ENCODE data around the gene RAD51D. TPM values are rescaled to one million over a fixed set of nuclear protein-coding genes. Genes with fewer than 3 reads are reported as not detected.
"Not testable (repeated sequence)": the region's sequence is repeated elsewhere in the genome, so short reads cannot be mapped to it uniquely, and the experiment has no call there.

The RAD51D gene
- 10 to 100 TPM in 3 of 4 donors, 1 to 10 TPM in 1; 9.8 to 14.5 (median 12.9) TPM for polyA plus RNA-seq (ENCODE audit: insufficient read length in 4 of 4)

DNA sequence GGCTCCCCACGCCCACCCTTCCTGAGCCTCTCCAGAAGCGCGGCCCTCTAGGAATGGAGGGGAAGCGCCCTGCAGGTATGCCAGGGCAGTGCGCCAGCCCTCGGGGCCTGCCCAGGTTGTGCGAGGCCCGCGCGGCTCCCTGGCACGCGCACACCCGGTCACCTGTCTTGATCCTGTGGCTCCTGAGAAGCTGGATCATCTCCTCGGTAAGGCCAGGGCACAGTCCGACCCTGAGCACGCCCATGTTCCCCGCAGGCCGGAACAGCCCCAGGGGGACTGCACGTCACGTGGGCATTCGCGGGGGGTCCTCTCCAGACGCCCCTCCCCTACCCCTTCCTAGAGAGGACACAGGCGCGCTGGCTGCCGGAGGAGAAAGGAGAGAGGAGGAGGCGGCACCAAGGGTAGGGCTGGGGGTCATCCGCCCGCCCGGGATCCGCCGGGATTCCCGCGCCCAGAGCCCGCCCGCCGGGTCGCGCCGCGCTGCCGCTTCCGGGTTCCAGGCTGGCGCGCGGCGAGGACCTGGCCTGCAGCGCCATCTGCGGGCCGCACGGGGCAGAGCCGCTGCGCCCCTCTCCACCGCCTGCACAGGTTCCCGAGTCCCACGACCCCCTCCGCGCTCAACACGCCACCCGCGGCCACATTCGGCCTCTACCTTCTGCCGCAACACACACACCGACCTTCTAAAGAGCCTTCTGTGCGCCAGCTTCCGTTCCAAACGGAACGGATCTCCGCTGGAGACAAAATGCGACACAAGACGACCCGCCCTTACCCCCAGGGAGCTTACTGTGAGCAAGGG, at the start of gene RAD51D:
RAD51D (minus strand) TSS at position 491 of the 796 bp plus-strand sequence; CDS start at position 244, 247 bp downstream.
- DNase-seq (ENCODE audit: low read depth in 4 of 4, low spot score in 2 of 4), result peak; percentile 42 to 50 (median 46)

DNA sequence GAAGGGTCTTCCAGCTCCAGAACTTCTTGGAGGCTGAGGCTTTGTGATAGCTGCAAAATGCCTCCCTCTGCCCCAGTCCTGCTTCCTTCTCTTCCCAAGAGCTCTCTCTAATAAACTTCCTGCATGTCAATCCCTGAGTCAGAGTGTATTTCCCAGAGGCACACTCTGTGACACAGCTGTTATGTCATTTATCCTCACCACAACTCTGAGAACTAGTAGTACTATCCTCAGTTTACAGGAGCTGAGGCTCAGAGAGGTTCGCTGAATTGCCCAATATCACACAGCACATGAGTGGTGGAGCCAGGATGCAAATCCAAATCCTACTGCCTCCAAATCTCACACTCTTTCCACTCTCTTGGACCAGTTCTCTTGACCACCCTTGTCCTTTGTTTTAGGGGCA, 48.0 kb upstream of the RAD51D start:
- DNase-seq (ENCODE audit: low read depth in 4 of 4, low spot score in 2 of 4), result no peak

DNA sequence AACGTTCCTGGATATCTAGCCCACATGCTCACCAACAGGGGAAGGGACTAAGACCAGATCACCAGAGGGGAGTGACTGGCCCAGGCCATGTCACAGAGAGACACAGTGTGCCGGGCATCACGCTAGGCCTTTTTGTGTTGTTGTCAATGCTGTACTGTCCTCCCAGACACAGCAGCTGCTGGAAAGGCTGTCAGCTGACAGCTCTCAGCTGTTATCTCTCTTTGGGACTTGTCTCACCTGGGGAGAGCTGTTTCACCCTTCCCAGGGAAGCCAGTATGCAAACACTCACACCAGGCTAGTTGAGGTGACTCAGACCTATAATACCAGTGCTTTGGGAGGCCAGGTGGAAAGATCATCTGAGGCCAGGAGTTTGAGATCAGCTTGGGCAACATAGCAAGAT, 47.4 kb upstream of the RAD51D start:
- DNase-seq (ENCODE audit: low read depth in 4 of 4, low spot score in 2 of 4), result no peak

DNA sequence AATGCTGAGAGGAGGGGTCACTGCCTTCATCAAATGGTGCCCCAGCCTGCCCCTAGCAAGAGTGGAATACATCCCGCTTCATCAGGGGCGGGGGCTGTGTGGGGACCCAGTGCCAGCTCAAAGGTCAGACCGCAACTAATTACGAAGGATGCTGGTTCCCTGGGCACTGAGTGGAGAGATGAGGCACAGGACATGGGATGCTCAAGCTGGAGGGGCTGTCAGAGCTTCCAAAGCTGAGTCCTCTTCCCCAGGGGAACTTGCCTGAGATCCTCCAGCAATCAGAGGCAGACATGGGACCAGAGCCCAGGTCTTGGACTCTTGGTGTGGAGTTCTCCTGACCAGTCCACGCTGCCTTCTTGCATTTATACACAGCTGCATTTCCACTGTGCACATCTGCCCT, 46.9 kb upstream of the RAD51D start:
- DNase-seq (ENCODE audit: low read depth in 4 of 4, low spot score in 2 of 4), result no peak

DNA sequence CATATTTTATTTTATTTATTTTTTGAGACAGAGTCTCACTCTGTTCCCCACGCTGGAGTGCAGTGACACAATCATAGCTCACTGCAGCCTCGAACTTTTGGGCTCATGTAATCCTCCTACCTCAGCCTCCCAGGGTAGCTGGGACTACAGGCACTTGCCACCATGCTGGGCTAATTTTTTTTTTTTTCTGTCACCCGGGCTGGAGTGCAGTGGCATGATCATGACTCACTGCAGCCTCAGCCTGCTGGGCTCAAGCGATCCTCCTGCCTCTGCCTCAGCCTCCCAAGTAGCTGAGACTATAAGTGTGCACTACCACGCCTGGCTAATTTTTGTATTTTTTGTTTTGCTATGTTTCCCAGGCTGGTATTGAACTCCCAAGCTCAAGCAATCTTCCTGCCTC, 45.1 kb upstream of the RAD51D start:
- no peak for DNase-seq (ENCODE audit: low read depth in 4 of 4, low spot score in 2 of 4)

DNA sequence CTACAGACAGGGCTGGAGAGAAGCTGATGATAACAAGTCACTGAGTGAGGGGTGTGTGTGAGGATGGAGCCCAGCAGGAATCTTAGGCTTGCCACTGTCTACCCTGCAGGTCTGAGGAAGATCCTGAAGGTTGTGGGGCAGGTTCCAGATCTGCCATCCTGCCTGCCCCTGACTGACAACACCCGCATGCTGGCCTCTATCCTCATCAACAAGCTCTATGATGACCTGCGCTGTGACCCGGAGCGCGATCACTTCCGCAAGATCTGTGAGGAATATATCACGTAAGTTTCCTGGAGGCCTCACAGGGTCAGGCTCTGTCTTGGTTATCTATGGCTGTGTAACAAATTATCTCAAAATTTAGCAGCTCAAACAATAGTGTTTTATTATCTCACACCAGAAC, 44.2 kb upstream of the RAD51D start:
- DNase-seq (ENCODE audit: low read depth in 4 of 4, low spot score in 2 of 4), result no peak

DNA sequence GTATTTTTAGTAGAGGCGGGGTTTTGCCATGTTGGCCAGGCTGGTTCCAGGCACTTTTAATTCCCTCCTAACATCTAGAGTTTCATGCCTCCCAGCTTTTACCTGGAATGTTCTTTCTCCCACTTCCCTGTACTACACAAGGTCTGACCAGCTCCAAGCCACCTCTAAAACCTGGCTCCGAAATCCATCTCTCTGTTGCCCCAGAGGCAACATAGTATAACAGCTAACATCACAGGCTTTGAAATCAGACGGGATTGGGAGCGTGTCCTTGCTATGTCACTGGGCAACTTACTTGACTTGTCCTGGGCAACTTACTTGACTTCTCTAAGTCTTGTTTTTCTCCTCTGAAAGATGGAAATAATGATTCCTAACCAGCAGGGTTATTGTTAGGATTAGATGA, 43.1 kb upstream of the RAD51D start:
- no peak for DNase-seq (ENCODE audit: low read depth in 4 of 4, low spot score in 2 of 4)

DNA sequence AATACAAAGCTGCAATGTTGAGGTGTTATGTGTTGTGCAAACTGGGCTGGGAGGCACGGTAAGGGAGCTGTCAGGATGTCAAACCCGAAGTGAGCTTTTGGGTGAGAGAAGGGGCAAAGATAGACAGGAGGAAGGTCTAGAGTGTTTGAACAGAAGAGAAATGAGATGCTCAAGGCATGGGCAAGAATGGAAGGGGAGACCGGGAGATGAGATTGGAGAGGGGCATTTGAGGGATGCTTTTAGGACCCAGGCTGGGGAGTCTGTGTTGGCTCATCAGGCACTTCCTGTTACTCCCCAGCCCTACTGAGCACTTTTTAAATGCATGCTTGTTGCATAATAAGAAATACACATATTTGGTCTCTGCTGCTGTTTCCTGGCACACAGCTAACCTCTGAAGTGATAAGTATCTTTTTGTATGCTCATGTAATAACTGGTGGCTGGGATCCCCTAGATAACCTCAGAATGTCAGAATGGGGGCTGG, 41.7 kb upstream of the RAD51D start:
- no peak for DNase-seq (ENCODE audit: low read depth in 4 of 4, low spot score in 2 of 4)

DNA sequence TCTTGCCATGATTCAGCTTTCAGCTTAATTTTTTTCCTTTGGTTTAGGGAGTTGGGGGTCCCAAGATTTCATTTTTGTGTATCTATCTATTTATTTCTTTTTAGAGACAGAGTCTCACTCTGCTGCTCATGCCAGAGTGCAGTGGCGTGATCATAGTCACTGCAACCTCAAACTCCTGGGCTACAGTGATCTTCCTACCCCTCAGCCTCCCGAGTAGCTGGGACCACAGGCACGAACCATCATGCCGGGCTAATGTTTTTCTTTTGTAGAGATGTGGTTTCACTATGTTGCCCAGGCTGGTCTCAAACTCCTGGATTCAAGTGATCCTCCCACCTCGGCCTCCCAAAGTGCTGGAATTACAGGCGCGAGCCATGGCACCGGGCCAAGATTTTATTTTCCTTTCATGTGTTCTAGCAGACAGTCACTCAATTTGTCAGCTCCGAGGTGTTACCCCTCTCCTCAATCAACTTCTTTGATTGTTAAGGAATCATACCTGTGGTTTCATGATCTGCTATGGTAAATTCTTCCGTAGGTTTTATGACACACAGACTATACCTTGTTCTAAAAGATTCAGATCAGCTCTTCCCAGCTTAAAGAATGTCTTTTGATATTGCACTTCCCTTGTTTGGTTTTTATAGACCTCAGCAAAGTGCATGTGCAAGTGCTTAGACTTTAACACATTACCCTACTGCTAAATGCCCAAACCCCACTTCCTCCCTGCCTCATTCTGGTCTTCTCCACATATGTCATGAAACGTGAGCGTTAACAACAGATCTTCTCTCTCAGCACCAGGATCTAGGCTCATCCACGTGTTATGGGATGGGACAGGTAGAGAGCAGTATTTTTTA, 40.9 kb upstream of the RAD51D start:
- no peak for DNase-seq (ENCODE audit: low read depth in 4 of 4, low spot score in 2 of 4)

DNA sequence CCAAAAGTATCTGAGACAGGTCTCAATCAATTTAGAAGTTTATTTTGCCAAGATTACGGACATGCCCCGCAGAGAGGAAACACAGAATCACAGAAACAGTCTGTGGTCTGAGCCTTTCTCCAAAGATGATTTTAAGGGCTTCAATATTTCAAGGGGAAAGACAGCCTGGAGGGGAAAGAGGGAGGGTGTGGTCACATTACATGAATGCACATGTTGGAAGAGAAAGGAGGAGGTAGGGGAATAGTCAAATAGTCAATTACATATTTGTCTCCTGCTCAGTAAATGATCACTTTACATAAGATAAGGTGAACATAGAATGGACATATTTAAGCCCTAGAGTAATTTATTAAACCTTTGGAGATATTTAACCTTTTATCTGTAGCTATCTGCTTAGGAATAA, 40.3 kb upstream of the RAD51D start:
- DNase-seq (ENCODE audit: low read depth in 4 of 4, low spot score in 2 of 4), result no peak

DNA sequence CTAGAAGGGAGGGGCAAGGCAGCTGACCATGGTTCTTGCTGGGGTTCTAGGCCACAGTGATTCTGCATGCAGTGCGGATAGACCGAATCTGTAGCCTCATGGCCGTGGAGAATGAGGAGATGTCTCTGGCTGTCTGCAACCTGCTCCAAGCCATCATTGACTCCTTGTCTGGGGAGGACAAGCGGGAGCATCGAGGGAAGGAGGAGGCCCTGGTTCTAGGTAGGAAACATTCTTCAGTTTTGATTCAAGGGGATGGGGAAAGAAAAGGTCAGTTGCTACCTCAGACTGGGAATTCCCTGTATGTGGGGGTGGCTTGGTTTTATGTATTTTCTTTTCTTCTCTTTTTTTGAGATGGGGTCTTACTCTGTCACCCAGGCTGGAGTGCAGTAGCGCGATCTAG, 35.6 kb upstream of the RAD51D start:
- no peak for DNase-seq (ENCODE audit: low read depth in 4 of 4, low spot score in 2 of 4)

DNA sequence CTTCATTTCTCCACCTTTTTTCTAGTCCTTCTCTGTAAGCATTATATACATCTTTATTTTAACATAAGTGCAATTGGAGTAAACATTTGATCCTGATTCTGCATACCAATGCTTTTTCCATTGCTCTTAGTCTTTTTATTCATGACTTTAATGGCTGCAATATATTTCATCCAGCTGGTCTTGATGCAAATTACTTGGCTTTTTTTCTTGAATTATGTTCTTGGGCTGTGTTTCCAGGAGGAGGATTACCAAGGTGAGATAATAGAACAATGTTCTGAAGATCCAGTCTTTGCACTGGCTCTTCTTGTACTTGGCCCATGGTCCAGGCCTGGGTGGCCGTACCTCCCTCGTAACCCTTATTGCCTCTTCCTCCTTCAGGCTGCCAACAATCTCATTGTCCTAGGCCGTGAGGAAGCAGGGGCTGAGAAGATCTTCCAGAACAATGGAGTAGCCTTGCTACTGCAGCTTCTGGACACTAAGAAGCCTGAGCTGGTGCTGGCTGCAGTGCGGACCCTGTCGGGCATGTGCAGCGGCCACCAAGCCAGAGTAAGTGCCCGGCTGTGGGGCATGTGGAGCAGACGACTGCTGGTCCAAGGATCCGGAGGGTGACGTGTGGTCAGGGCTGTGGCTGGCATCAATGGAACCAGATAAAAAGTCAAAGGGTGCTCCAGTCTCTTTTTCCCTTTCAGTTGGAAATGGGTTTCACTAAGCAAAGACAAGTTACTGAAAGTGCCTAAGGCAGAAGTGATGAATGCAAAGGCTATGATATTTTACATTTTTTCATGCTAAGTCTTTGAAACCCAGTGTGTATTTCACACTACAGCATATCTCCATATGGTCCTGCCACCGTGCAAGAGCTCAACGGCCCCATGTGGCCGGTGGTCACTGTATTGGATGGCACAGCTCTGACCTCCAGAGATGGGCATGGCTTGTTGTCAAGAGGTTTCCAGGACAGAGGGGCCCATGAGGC, 34.8 kb upstream of the RAD51D start:
- DNase-seq (ENCODE audit: low read depth in 4 of 4, low spot score in 2 of 4), result no peak

DNA sequence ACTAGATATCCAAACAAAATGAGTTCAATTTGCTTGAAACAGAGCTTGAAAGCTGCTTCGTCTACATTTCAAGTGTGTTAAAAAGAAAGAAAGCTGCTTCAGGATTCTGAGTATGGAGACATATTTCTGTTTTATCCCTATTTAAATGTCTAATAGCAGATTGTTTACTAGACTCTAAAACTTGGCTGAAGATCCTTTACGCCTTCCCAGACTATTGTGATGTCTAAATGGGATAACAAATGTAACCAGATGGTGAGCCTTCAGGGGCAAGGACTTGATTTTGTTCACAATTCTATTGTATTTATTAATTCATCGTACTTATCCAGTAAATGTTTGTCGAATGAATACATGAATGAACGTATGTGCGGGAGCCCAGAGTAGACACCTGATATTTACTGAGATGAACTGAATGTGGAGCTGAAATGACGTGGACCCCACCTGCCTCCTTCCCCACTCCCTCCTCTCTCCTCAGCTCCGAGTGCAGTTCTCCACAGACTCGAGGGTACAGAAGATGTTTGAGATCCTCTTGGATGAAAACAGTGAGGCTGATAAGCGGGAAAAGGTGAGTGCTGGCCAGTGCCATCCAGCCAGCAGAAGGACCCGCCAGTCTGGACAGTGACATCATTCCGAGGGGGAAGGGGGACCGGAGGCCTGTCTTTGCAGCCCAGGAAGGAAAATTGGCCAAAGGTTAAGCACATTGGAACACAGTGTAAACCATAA, 32.9 kb upstream of the RAD51D start:
- no peak for DNase-seq (ENCODE audit: low read depth in 4 of 4, low spot score in 2 of 4)

DNA sequence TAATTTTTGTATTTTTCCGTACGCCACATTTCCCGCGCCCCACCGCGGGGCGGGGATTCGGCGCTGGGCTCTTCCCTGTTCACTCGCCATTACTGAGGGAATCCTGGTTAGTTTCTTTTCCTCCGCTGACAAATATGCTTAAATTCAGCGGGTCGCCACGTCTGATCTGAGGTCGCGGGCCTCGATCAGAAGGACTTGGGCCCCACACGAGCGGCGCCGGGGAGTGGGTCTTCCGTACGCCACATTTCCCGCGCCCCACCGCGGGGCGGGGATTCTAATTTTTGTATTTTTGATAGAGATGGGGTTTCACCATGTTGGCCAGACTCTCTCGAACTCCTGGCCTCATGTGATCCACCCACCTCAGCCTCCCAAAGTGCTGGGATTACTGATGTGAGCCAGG, 31.4 kb upstream of the RAD51D start:
- not testable (repeated sequence) for DNase-seq (ENCODE audit: low read depth in 4 of 4, low spot score in 2 of 4)

DNA sequence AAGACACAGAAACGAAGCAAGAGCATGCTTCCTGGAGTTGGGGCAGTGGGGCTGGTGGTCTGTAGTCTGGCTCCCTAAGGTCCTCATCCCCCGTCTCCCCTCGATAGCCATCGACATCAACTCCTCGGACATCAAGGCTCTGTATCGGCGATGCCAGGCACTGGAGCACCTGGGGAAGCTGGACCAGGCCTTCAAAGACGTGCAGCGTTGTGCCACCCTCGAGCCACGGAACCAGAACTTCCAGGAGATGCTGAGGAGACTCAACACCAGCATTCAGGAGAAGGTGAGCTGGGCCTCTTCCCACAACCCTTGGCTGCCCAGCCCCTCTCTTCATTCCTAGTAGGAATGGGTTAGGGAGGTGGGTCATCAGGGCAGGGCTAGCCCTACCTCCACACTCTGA, 30.3 kb upstream of the RAD51D start:
- no peak for DNase-seq (ENCODE audit: low read depth in 4 of 4, low spot score in 2 of 4)

DNA sequence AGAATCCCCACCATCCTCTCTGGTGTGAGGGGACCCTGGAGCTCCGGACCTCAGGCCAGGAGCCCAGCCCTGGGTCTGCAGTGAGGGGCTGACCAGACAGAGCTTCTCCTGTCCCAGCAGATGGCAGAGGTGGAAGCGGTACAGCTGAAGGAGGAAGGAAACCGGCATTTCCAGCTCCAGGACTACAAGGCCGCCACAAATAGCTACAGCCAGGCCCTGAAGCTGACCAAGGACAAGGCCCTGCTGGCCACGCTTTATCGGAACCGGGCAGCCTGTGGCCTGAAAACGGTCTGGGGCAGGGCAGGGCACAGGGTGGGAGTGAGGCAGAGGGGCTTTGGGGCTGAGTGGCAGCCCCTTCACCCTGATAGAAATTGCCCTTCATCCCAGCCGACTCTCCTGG, 28.5 kb upstream of the RAD51D start:
- no peak for DNase-seq (ENCODE audit: low read depth in 4 of 4, low spot score in 2 of 4)

DNA sequence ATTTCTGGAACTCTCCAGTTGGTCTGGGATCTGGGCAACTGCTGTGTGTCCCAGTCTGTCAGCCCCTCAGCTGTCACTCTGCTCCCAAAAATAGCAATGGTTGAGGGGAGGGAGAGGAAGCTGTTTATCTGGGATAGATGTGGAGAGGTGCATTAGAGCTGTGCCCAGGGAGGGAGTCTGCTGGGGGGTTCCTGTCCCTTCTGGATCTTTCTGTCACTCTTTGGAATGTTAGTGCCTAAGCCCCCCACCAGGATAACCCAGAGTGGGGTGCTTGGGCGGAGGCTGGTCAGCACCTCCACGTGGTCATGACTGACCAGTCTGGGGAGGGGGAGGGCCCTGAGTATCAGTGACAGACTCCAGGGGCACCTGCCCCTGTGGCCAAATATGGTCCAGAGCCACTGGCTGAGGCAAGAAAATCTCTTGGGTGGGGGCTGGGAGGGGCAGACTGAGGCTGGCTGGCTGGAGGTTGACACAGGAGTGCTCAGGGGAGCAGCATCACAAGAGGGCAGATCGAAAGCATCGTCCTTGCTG, 27.8 kb upstream of the RAD51D start, which contains the start of gene UNC45B:
UNC45B (plus strand) TSS at position 443 of the 531 bp plus-strand sequence. CDS start 447 bp downstream, outside the sequence.
- DNase-seq (ENCODE audit: low read depth in 4 of 4, low spot score in 2 of 4), result no peak

DNA sequence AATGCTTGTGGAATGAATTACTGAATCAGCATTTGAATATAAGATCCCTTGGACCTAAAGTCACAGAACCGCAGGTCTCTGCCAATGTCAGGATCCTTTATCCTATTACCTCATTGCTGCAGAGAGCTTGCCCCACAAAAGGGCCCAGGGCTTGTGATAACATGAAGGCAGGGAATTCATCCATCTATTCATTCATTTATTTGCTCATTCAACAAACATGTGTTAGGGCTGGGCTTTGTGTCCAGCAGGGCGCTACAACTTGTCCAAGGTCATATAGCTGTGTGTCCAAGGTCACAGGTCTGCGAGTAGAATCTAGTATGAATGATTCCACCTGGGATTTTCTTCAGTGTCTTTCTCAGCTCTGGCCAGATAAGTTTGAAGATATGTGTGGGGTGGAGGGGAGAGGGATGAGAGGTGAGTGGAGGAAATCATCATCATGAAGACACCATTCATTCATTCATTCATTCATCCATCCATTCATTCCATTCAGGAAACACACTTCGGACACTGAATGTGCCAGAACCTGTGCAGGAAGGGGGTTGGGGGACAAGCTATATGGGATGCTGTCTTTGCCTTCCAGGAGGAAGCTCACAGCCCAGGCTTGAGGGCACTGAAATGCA, 26.7 kb upstream of the RAD51D start:
- no peak for DNase-seq (ENCODE audit: low read depth in 4 of 4, low spot score in 2 of 4)

DNA sequence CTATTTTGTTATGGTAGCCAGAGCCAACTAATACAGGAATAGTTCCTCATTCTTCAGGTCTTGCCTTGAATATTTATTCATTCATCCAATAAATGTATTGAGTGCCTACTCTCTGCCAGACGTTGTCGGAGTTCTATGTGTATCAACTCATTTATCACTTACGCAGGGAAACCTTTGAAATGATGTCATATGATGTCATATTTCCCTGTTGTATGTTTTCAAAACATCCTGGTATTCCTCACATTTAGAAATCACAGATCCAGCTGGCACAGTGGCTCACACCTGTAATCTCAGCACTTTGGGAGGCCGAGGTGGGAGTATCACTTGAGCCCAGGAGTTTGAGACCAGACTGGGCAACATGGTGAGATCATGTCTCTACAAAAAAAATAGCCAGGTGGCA, 25.2 kb upstream of the RAD51D start:
- DNase-seq (ENCODE audit: low read depth in 4 of 4, low spot score in 2 of 4), result no peak
